PFSK-1 (cell line): Measurements from ENCODE around the gene MEF2C.
A peak's percentile ranks its signal among the peaks of the same experiment; 100 is the strongest.

Experiments used
- FOXP2 ChIP-seq: optimal IDR thresholded peaks from 2 replicates; pipeline ENCODE3; 2011; ENCODE audit warnings: borderline replicate concordance, control low read depth, inconsistent platforms; ENCODE audit not compliant: insufficient read depth; ENCODE audit errors: extremely low read length, extremely low read depth
- POLR2AphosphoS5 ChIP-seq: IDR thresholded peaks from 2 replicates; pipeline ENCODE4 v1.6.1; 2012; ENCODE audit warnings: low read depth, mild to moderate bottlenecking, control low read depth, low read length, moderate library complexity
- SIN3A ChIP-seq: IDR thresholded peaks from 2 replicates; pipeline ENCODE4 v1.6.1; 2012; ENCODE audit warnings: mild to moderate bottlenecking, low read length, moderate library complexity, borderline replicate concordance; ENCODE audit not compliant: insufficient read depth
- TAF1 ChIP-seq: IDR thresholded peaks from 2 replicates; pipeline ENCODE4 v1.6.1; 2012; ENCODE audit warnings: low read length, control low read depth, borderline replicate concordance; ENCODE audit not compliant: insufficient read depth
- TF ChIP-seq, protein P1 (sequence below), 2 experiments: IDR thresholded peaks; 2 replicates each; pipeline versions ENCODE4 v1.6.1 to v1.8.0; 2011 to 2012; ENCODE audit warnings: low read depth in 2 of 2, low read length in 2 of 2, control low read depth in 1 of 2, inconsistent platforms in 1 of 2, mild to moderate bottlenecking in 1 of 2, moderate library complexity in 1 of 2; ENCODE audit not compliant: insufficient read depth in 1 of 2

Gene MEF2C

DNA sequence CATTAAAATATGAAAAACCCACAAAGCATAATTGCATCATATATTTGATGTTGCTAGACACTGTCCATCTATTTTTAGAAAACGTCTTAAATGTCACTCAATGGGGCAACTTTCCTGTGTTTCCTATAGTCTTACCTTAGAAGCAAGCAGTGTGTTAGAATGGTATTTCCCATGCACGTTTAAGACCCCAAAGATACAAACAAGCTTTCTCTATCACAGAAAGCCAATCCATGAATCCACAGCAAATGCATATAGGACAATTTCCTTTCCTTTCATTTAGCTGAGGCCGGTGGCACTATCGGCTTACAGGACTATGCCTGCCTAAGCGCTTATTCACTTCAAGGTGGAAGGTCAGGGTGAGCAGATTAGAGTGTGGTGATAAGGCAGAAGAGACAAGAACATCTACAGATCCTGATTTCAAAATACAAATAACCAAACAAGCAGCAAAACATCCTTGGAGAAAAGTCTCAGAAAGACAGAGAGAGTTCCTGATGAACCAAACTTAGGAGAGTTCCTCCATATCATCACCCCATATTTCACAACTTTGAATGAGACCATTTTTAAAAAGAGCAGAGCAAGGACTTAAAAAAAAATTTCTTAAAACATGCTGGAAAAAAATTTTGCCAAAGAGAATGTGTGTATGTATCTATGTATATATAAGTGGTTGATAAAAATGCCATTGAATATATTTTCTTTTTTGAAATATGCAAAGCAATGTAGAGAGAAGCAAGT, 57.2 kb downstream of the MEF2C start:
- TF ChIP-seq, protein P1, sequence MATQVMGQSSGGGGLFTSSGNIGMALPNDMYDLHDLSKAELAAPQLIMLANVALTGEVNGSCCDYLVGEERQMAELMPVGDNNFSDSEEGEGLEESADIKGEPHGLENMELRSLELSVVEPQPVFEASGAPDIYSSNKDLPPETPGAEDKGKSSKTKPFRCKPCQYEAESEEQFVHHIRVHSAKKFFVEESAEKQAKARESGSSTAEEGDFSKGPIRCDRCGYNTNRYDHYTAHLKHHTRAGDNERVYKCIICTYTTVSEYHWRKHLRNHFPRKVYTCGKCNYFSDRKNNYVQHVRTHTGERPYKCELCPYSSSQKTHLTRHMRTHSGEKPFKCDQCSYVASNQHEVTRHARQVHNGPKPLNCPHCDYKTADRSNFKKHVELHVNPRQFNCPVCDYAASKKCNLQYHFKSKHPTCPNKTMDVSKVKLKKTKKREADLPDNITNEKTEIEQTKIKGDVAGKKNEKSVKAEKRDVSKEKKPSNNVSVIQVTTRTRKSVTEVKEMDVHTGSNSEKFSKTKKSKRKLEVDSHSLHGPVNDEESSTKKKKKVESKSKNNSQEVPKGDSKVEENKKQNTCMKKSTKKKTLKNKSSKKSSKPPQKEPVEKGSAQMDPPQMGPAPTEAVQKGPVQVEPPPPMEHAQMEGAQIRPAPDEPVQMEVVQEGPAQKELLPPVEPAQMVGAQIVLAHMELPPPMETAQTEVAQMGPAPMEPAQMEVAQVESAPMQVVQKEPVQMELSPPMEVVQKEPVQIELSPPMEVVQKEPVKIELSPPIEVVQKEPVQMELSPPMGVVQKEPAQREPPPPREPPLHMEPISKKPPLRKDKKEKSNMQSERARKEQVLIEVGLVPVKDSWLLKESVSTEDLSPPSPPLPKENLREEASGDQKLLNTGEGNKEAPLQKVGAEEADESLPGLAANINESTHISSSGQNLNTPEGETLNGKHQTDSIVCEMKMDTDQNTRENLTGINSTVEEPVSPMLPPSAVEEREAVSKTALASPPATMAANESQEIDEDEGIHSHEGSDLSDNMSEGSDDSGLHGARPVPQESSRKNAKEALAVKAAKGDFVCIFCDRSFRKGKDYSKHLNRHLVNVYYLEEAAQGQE (IDR thresholded peaks at IDR 0.05; ENCODE audit: insufficient read depth in 1 of 2, low read depth in 2 of 2, low read length in 2 of 2): no peak
- TF ChIP-seq FOXP2 (no peak), POLR2AphosphoS5 (no peak), SIN3A (no peak)

DNA sequence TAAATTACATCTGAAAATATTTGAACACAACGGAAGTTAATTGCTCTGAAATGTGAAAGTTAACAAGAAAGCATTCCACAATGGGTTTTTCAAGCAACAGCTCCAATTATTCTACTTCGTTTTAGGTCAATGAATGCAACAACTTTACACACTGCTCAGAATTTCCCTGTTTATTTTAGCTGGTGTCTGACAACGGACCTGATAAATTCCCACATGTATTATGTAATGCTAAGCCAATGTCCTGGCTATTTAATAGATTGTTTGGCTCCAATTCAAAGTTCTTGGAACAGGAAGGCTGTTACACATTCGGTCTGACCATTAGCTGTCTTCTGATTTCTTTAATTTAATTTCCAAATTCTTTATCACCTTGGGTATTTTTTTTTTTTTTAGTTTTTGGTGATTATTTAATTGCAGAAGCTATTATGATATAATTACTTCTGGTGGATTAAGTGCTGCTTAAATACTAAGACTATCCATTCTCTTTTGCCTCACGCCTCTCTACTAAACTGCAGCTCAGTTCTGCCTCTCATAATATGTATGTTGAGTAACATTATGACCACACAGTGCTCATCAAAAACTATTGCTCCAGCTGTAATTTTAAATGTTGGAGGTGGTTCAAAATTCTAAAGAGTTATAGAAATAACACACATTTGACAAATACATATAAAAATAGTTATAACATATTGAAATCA, 57.9 kb downstream of the MEF2C start:
- peak; percentile 36; the same call in 1 of the 2 replicates for TF ChIP-seq POLR2AphosphoS5
- TF ChIP-seq, protein P1 (IDR thresholded peaks at IDR 0.05; ENCODE audit: insufficient read depth in 1 of 2, low read depth in 2 of 2, low read length in 2 of 2): no peak
- TF ChIP-seq SIN3A: 0 out of 2 replicates have a peak, but pooled peaks have one; percentile 46

DNA sequence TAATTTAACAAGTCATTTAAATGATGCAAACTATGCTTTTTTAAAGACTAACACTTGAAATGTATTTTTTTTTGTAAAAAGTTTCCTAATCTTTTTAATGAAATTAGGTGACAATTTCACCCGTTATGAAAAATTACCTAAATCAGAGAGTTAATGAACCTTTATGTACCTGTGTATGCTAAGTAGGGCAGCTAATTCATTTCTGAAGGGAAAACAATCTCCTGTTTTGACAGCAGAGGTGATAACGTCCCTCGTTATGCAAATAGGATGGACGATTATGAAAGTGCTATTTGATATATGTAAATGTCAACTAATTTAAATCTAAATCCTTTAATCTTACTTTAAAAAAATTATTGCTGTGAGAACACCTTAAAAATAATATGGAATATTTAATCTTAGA, 58.8 kb downstream of the MEF2C start:
- no peak for TF ChIP-seq POLR2AphosphoS5
- TF ChIP-seq, protein P1 (IDR thresholded peaks at IDR 0.05; ENCODE audit: insufficient read depth in 1 of 2, low read depth in 2 of 2, low read length in 2 of 2): no peak

DNA sequence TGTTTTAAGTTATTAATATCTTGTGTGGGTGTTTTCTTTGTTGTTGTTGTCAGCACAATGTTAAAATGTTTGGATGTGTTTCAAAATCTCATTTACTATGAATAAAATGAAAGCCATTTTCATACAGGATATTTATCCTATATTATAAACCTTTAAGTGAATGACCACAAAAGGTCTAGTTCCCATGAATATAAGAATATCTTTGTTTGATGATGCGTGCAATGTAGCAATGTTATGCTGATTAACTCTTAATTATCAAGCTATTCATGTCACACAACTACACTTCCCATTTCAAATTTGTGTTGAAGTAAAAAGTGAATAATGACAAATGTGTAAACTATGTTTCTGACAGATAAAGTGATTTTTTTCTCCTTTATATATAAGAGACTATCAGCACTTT, 59.8 kb downstream of the MEF2C start:
- TF ChIP-seq, protein P1 (IDR thresholded peaks at IDR 0.05; ENCODE audit: insufficient read depth in 1 of 2, low read depth in 2 of 2, low read length in 2 of 2): no peak
- no peak for TF ChIP-seq SIN3A
- no peak for TF ChIP-seq TAF1
- no peak for TF ChIP-seq FOXP2
- no peak for TF ChIP-seq POLR2AphosphoS5
